ENCODE measurements around the gene ALG14. TPM values are rescaled to one million over a fixed set of nuclear protein-coding genes. Genes with fewer than 3 reads are reported as not detected.

The ALG14 gene
- total RNA-seq, 2 donors from 2014 or later, result 1.6 TPM

DNA sequence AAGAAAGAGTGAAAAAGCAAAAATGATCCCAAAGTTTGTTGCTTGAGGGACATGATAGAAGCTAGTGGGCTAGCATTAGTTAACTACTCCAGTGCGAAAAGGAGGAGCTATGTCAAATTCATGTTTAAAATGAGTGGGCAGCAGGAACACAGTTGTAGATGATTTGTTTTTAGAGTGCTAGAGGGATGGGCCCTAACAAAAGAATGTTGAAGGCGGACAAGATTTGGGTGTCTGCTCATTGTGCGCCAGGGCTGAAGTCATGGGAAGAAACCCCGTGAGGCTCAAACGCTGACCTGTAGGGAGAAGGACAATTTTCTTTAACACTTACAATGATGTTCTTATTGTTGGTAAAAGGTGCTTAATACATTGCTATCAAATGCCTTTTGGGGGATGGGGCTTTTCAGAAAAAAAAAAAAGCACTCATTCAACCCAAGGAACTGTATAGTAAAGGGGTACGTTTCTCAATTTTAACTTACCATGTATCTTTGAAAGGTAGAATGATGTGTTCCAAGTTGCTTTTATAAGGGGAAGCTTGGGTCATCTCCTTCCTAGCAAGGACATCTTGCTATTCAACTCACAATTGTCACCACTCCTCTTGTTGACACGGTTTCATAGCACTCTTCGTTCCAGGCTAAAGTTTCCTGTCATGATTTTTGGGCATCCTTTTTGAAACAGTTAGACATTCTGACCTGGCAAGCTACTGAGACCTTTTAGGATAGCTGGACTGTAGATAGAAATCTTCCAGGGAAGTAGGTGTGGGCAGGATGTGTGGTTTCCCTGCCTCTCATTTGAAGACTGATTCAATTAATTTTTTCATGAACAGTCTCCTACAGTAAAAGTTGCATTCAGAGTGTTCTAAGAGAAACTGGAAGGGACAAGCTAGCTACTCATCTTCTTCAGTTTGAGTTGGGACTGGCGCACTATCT is 92.8 kb downstream of the ALG14 start:
- no peaks in the 10 kb centered on the region for H3K27me3 ChIP-seq (replicated peaks; ENCODE audit: insufficient read depth)
- ATAC-seq (ENCODE audit: insufficient number of reproducible peaks, low FRiP score, low read depth), result no peak
- H3K27ac ChIP-seq, result no peak overlapping the region
- TF ChIP-seq, protein P1, sequence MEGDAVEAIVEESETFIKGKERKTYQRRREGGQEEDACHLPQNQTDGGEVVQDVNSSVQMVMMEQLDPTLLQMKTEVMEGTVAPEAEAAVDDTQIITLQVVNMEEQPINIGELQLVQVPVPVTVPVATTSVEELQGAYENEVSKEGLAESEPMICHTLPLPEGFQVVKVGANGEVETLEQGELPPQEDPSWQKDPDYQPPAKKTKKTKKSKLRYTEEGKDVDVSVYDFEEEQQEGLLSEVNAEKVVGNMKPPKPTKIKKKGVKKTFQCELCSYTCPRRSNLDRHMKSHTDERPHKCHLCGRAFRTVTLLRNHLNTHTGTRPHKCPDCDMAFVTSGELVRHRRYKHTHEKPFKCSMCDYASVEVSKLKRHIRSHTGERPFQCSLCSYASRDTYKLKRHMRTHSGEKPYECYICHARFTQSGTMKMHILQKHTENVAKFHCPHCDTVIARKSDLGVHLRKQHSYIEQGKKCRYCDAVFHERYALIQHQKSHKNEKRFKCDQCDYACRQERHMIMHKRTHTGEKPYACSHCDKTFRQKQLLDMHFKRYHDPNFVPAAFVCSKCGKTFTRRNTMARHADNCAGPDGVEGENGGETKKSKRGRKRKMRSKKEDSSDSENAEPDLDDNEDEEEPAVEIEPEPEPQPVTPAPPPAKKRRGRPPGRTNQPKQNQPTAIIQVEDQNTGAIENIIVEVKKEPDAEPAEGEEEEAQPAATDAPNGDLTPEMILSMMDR (IDR thresholded peaks at IDR 0.05), result no peak
- H3K4me1 ChIP-seq (ENCODE audit: control insufficient read depth in 1 of 2, low read depth in 2 of 2), result peaks cover 8 to 18% of the 10 kb centered on the region in 2 donors
- DNase-seq (ENCODE audit: low spot score), result no peak
- no peak overlapping the region for H3K4me3 ChIP-seq
- no peaks in the 10 kb centered on the region for H3K9me3 ChIP-seq
- no peaks in the 10 kb centered on the region for H3K36me3 ChIP-seq

DNA sequence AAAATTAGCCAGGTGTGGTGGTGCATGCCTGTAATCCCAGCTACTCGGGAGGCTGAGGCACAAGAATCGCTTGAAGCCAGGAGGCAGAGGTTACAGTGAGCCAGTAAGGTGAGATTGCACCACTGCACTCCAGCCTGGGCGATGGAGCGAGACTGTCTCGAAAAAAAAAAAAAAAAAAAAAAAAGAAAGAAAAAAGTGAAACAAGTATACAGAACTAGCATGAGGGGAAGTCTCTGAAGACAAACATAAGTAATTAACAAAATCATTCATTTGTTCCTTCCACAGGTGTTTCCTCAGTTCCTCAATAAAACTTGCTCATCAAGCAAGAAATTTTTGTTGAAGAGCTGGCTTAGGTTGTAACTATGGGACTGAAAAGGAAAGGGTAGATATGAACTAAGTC is 93.6 kb downstream of the ALG14 start:
- Histone ChIP-seq H3K4me3 (no peak overlapping the region), H3K27me3 (replicated peaks; ENCODE audit: insufficient read depth) (no peaks in the 10 kb centered on the region), H3K36me3 (no peaks in the 10 kb centered on the region), H3K4me1 (ENCODE audit: control insufficient read depth in 1 of 2, low read depth in 2 of 2) (peaks cover 10 to 23% of the 10 kb centered on the region in 2 donors), H3K9me3 (no peaks in the 10 kb centered on the region), H3K27ac (no peak overlapping the region)
- TF ChIP-seq, protein P1 (IDR thresholded peaks at IDR 0.05), result no peak
- no peak for ATAC-seq (ENCODE audit: insufficient number of reproducible peaks, low FRiP score, low read depth)
- no peak for DNase-seq (ENCODE audit: low spot score)

DNA sequence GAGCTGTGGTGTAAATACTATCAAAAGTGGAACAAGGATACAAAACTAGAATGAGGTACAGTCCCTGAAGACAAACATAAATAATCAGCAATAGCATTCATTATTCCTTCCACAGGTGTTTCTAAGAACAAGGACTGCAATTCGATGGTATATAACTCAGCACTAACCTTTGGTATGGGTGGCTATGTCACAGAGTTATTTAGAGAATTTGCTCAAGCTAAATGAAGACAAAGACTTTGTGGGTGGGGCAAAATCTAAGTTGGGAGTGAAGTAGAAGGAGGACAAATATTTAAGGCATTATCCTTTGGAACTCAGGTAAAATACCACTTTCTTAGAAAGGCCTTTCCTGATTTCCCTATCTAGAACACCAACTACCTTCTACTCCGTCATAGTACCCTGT is 94.3 kb downstream of the ALG14 start:
- TF ChIP-seq, protein P1 (IDR thresholded peaks at IDR 0.05), result no peak

DNA sequence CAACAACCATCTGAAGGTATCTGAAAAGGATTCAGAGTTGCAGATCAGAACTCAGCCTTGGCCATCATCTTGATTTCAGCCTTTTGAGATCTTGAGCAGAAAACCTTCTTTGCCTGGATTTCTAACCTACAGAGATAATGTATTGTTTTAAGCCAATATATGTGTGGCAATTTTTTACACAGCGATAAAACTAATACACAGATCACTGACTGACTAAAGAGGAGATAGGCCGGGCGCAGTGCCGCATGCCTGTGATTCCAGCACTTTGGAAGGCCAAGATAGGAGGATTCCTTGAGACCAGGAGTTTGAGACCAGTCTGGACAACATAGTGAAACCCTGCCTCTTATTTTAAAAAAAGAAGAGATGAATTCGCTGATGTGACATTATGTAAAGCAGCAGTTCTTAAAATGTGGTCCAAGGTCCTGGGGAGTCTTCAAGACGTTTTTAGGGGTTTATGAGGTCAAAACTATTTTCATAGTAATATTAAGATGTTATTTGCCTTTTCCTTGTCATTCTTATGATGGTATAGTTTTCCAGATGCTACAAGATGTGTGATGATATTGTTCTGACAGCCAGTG is 95.7 kb downstream of the ALG14 start:
- TF ChIP-seq, protein P1 (IDR thresholded peaks at IDR 0.05), result no peak
- Histone ChIP-seq H3K4me1 (ENCODE audit: control insufficient read depth in 1 of 2, low read depth in 2 of 2) (peaks cover 10 to 26% of the 10 kb centered on the region in 2 donors), H3K27ac (no peak overlapping the region), H3K27me3 (replicated peaks; ENCODE audit: insufficient read depth) (no peaks in the 10 kb centered on the region), H3K4me3 (no peak overlapping the region), H3K36me3 (no peaks in the 10 kb centered on the region), H3K9me3 (no peaks in the 10 kb centered on the region)
- DNase-seq (ENCODE audit: low spot score), result no peak
- no peak for ATAC-seq (ENCODE audit: insufficient number of reproducible peaks, low FRiP score, low read depth)

More for the DNA sequence above, 94.3 kb downstream of the ALG14 start:
- H3K36me3 ChIP-seq, result no peaks in the 10 kb centered on the region
- H3K4me3 ChIP-seq, result no peak overlapping the region
- no peaks in the 10 kb centered on the region for H3K27me3 ChIP-seq (replicated peaks; ENCODE audit: insufficient read depth)
- H3K4me1 ChIP-seq (ENCODE audit: control insufficient read depth in 1 of 2, low read depth in 2 of 2), result peaks cover 14 to 26% of the 10 kb centered on the region in 2 donors
- DNase-seq (ENCODE audit: low spot score) (no peak), ATAC-seq (ENCODE audit: insufficient number of reproducible peaks, low FRiP score, low read depth) (no peak)
- H3K27ac ChIP-seq, result no peak overlapping the region
- H3K9me3 ChIP-seq, result no peaks in the 10 kb centered on the region

DNA sequence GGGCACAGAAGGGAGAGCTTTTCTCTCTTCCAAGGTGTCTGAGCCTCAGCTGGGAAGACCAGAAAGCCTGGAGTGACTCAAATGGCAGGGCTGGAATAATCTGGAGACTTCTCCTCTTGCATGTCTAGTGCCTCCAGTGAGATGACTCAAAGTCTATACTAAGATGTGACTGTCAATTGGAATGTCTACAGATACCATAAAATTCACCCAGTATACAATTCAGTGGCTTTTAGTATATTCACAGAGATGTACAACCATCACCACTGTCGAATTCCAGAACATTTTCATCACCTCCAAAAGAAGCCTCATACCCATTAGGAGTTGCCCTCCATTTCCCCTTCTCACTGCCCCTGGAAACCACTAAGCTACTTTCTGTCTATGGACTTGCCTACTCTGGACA is 97.9 kb downstream of the ALG14 start:
- Histone ChIP-seq H3K9me3 (no peaks in the 10 kb centered on the region), H3K4me1 (ENCODE audit: control insufficient read depth in 1 of 2, low read depth in 2 of 2) (peaks cover 23 to 39% of the 10 kb centered on the region in 2 donors), H3K27me3 (replicated peaks; ENCODE audit: insufficient read depth) (no peaks in the 10 kb centered on the region), H3K4me3 (no peak overlapping the region), H3K27ac (no peak overlapping the region), H3K36me3 (no peaks in the 10 kb centered on the region)
- ATAC-seq (ENCODE audit: insufficient number of reproducible peaks, low FRiP score, low read depth), result no peak
- TF ChIP-seq, protein P1 (IDR thresholded peaks at IDR 0.05), result no peak
- DNase-seq (ENCODE audit: low spot score), result no peak

All from thoracic aorta (tissue), 2 donors.